GM19468 (cell line): ENCODE measurements around the gene DGKD.

Source experiments
- ATAC-seq: cut with Tn5 transposase; IDR thresholded peaks from one replicate; pipeline ENCODE4 v1.9.1; 2021; ENCODE audit warnings: mild to moderate bottlenecking, moderate library complexity, moderate number of reproducible peaks; ENCODE audit not compliant: unreplicated experiment; ENCODE audit errors: extremely low read depth

Gene DGKD

DNA sequence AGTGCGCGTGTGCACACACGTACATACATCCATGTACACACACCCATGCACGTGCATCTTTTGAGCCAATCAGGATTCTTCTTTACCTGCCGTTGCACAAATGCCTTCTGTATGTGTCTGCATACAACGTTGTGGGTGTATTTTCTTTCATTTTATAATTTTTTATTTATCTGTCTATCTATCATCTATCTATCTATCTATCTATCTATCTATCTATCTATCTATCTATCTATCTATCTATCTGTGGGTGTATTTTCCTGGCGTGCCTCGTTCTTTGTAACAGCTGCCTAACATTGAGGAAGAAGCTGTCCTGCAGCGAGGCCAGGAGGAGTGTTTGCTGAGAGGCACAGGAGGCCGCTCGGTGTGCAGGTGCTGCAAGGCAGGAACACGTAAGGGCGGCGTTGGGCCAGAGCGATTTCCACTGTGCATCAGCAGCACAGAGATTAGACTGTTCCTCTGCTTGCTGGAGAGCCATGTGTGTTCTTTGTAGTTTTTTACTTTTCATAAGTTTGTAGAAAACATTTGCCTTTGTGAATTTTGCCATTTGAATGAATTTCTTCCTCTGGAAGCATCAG is 84.4 kb downstream of the DGKD start:
- ATAC-seq = no peak

DNA sequence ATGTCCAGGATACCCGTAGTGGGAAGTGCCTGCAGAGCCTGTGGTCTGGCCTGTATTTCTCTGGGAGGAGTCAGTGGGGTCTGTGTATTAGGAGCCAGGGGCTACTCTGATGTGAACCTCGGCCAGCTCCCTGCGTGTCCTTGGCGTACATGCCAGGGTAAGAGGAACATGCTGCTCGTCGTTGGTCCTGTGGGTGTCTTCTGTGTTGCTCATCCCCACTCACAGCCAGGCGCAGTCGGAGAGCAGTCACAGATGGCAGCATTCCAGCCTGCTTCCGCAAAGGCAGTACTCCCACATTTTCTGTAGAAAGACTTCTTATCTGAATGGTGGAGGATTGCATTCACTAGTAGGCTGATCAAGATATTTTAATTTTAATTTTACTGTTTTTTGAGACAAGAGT is 84.9 kb downstream of the DGKD start:
- ATAC-seq = no peak

- no peak for ATAC-seq
Observed at GRCh38 chr2:233440314-233440713, 86.0 kb downstream of the DGKD start.

- ATAC-seq = no peak
Observed at GRCh38 chr2:233440714-233441113, 86.4 kb downstream of the DGKD start.

DNA sequence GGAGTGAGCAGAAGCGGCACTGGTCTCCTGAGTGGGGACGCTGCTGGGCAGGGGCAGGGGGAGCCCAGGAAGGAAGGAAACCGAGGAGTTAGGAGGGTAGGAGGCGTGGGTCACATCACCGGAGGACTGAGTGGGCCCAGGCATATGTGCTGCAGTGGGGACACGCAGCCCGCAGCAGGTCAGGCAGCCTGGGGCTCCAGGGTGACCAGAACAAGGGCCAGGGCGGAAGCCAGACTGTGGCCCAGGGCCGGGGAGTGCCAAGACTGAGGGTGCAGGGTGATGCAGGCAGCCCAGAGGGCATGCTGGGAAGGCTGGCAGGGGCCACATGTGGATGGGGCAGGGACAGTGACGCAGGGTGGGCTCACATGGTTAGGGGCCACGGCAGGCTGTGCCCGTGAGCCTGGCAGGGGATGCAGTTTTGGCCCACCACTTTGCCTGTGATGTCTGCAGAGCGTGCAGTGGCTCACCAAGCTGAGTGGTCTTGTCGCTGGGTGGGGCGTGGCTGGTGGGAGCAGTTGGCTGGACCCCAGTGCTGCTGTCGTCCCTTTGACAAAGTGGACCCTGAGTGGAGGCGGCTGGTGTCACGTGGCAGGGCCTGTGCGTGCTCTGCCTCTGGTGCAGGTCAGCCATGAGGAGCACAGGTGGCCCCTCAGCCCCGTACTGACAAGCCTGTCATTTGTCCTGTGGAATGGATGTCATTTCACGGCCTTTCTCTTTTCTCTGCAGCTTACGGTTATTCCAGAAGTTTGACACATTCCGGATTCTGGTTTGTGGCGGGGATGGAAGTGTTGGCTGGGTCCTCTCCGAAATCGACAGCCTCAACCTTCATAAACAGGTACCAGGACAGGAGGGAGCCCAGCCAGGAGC is 87.1 kb downstream of the DGKD start:
- no peak for ATAC-seq

GRCh38 chr2:233442028-233442310 is 87.7 kb downstream of the DGKD start:
- ATAC-seq = no peak

GRCh38 chr2:233443511-233444183 is 89.4 kb downstream of the DGKD start:
- no peak for ATAC-seq

GRCh38 chr2:233444501-233444900 is 90.2 kb downstream of the DGKD start:
- no peak for ATAC-seq

- no peak for ATAC-seq
Observed at GRCh38 chr2:233445152-233445830, 91.0 kb downstream of the DGKD start.

GRCh38 chr2:233446121-233446520 is 91.8 kb downstream of the DGKD start:
- no peak for ATAC-seq

DNA sequence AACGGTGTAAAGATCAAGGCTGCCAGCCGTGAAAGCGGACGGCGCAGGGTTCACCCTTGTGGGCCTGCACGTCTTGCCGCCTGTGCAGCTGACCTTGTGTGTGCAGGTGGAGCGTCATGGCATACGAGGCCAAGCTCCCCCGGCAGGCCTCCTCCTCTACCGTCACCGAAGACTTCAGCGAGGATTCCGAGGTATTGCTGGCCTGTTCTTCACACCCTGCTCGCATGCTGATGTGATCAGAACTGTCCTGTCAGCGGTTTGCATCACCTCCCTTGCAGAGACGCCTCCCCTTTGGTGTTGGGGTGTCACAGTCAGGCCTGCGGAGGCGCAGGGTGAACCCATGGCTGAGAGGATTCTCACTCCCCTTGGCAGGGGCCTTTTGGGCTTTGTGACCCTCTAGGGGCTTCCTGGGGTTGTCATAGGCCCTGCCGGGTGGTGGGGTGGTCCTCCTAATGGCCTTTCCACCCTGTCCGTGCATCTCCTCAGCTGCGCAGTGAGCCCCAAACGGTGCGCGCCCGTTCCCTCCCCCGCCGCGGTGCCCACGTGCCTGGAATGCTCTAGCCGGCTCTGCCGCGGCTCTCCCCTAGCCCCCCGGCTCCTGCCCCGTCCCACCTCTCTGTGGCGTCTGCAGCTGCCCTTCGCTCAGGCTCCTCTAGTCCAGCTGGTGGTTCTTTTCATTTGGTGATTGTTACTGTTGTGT is 92.5 kb downstream of the DGKD start:
- ATAC-seq = no peak

DNA sequence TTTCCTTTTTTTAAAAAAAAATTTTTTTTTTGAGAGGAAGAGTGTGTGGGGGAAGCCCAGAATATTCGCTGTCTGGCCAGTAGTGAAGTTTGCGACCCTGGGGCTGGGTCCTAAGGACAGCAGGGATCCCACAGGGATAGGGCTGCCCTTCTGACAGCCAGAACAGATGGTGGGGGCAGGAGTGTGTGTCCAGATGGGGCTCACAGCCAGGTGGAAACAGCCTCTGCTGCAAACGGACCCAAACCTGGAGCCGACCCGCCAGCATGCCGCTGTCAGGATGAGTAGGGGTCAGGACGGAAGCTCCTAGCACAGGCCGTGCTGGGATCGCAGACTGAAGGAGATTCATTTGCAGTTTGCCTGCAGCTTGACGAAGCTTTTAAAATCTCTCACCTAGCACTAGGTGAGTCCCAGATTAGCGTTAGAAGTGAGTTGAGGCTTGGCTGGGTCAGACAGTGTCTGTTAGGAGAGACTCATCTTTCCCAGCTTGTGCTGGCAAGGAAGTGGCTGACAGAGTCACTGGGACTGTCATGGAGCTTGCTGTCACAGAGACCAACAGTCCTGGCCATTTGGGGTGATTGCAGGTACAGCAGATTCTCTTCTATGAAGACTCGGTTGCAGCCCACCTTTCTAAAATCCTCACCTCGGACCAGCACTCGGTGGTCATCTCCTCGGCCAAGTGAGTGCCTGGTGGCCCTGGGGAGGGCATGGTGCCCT is 93.4 kb downstream of the DGKD start:
- ATAC-seq = no peak

DNA sequence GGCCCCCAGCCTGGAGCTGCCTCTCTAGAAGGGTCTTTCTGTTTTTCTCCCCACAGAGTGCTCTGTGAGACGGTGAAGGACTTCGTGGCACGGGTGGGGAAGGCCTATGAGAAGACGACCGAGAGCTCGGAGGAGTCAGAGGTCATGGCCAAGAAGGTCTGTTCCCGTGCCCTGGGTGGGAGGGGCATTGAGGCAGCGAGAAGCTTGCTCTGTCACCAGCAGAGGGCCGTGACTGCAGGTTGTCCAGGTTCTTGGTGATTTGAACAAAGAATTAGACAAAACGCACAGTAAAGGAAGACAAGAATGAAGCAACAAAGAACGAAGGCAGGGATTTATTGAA is 93.9 kb downstream of the DGKD start:
- ATAC-seq = no peak

- no peak for ATAC-seq
Observed at GRCh38 chr2:233448575-233448974, 94.3 kb downstream of the DGKD start.

- no peak for ATAC-seq
Observed at GRCh38 chr2:233449081-233449901, 95.0 kb downstream of the DGKD start.

DNA sequence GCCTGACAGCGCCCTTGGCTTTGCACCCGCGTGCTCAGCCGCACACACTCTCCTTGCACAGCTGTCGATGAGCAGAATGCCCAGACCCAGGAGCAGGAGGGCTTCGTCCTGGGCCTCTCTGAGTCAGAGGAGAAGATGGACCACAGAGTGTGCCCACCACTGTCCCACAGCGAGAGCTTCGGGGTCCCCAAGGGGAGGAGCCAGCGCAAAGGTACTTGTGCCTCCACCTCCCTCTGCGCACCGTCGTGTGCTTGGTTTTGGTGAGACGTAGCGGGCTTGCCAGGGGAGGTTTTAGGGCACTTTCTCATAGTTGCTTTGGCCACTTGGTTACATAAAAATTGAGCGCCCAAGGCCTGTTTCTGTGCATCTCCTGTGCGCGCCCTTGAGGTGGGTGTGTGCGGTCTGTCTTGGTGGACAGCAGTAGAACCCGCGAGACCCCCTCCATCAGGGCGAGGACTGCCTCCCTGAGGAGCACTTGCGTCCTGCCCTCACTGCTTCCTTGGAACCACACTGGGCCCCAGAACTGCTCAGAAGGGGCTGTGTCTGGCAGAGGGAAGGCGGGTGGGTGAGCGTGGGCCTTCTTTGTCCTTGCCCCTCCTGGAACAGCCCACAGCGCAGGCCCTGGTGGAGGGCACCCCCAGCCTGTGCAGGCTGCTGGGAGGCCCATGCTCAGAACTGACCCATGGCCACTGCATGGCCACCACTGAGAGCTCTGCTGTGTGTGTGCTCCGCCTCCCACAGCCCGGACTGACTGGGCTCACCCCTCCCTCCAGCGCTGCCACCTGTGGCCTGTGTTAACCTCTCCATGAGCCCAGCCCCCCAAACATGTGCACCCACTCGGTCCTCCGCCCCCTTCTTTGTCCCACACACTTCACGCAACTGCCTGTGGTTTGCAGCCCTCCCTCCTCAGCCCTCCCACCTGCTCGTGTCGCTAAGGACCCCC is 95.9 kb downstream of the DGKD start:
- no peak for ATAC-seq

GRCh38 chr2:233450864-233451575 is 96.7 kb downstream of the DGKD start:
- ATAC-seq = no peak
